Fibroblast of the aortic adventitia (primary cell): Measurements from ENCODE around the gene C15orf40. TPM values are rescaled to one million over a fixed set of nuclear protein-coding genes. Genes with fewer than 3 reads are reported as not detected.

Experiments
- DNase-seq: peaks from one replicate; pipeline ENCODE4 v3.0.0-alpha.2; 2010; ENCODE audit warnings: low read depth
- H3K4me3 ChIP-seq: 2 replicates; pipeline ENCODE4 v1.5.1; 2011; ENCODE audit warnings: low read depth, mild to moderate bottlenecking, control low read depth, low read length, moderate library complexity
- CTCF ChIP-seq: IDR thresholded peaks from 2 replicates; pipeline ENCODE4 v1.5.1; 2011; ENCODE audit warnings: mild to moderate bottlenecking, low read length, control low read depth, inconsistent platforms; ENCODE audit not compliant: insufficient read depth
- total RNA-seq: library from RNA; depleted of rRNA; stranded (reverse); fragments of >200 nt; gene quantifications from 2 replicates; pipeline ENCODE4 v1.2.3, GENCODE V29; 2012; ENCODE audit warnings: low replicate concordance

C15orf40 gene
- total RNA-seq, 1 donor: 15.8 TPM

GRCh38 chr15:82980981-82981380, 30.5 kb downstream of the C15orf40 start:
- DNase-seq: no peak
- no peak overlapping the region for H3K4me3 ChIP-seq
- no peak for TF ChIP-seq CTCF

GRCh38 chr15:82979726-82980125, 31.7 kb downstream of the C15orf40 start:
- TF ChIP-seq CTCF: no peak
- H3K4me3 ChIP-seq: no peak overlapping the region
- no peak for DNase-seq

- no peak for DNase-seq
- no peak overlapping the region for H3K4me3 ChIP-seq
- TF ChIP-seq CTCF: no peak
Observed at GRCh38 chr15:82978438-82978837, 33.0 kb downstream of the C15orf40 start.

- no peak overlapping the region for H3K4me3 ChIP-seq
- DNase-seq: no peak
- TF ChIP-seq CTCF: no peak
Observed at GRCh38 chr15:82977076-82977475, 34.4 kb downstream of the C15orf40 start.

GRCh38 chr15:82972990-82973389, 38.4 kb downstream of the C15orf40 start:
- no peak overlapping the region for H3K4me3 ChIP-seq
- no peak for DNase-seq
- no peak for TF ChIP-seq CTCF

- TF ChIP-seq CTCF: no peak
- H3K4me3 ChIP-seq: no peak overlapping the region
- no peak for DNase-seq
Observed at GRCh38 chr15:82971218-82971984, 40.0 kb downstream of the C15orf40 start.

- DNase-seq: no peak
- no peak for TF ChIP-seq CTCF
- H3K4me3 ChIP-seq: no peak overlapping the region
Observed at GRCh38 chr15:82970696-82971095, 40.7 kb downstream of the C15orf40 start.
